ENCODE results near the gene SPOCD1. TPM values are rescaled to one million over a fixed set of nuclear protein-coding genes. Genes with fewer than 3 reads are reported as not detected.

The SPOCD1 gene
- total RNA-seq, 1 donor from 2014 or later: 0.08 TPM

GRCh38 chr1:31801458-31801857 lies 14.4 kb downstream of the SPOCD1 start:
- DNase-seq (ENCODE audit: low spot score): no peak

DNA sequence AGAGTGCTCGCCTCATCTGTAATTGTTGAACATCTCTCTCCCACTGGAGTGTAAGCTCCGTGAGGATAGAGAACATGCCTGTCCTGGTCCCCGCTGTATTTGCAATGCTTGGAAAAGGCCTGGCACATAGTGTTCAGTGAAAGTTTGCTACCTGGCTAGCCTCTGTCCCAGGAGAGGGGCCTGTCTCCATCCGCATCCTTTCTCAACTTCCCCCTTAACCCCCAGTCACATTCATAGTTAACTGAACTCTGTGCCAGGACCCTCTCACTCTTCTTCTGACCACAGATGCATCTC lies 15.2 kb downstream of the SPOCD1 start:
- no peak for ATAC-seq
- peak; percentile 29 for DNase-seq (ENCODE audit: low spot score)

More at GRCh38 chr1:31801458-31801857, 14.4 kb downstream of the SPOCD1 start:
- ATAC-seq: no peak

DNA sequence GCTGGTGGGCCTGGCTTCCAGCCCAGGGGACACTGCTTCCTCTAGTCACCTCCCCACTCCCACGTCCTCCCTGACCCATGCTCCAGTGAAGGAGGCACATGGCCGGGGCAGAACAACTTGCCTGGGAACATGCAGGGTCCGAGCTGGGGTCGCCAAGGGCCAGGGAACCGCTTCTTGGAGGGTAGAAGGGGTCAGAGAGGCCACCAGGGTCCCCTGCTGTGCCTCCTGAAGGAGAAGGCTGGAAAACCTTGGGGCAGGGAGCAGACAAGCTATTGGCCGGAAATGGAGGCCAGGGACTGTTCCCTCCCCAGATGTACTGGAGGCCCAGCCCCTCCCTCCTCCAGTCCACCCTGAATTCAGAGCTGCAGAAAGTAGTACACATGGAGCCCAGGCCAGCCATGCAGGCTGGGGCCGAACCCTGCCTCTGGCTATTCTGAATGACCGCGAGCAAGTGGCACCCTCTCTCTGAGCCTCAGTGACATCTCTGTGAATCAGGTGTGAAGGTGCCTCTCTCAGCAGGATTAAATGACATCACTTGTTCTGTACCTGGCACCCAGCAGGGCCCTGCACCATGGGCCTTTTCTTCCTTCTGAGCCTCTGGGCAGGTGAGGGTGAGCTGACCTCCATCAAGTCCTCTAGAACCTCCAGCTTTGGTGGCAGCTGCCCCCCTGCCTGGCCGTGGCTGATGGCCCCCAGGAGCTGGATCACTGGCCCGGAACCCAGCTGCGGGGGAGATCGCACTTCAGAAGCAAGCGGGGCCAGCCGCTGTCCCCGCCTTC lies 15.7 kb downstream of the SPOCD1 start:
- DNase-seq (ENCODE audit: low spot score): peak; percentile 40
- no peak for ATAC-seq

DNA sequence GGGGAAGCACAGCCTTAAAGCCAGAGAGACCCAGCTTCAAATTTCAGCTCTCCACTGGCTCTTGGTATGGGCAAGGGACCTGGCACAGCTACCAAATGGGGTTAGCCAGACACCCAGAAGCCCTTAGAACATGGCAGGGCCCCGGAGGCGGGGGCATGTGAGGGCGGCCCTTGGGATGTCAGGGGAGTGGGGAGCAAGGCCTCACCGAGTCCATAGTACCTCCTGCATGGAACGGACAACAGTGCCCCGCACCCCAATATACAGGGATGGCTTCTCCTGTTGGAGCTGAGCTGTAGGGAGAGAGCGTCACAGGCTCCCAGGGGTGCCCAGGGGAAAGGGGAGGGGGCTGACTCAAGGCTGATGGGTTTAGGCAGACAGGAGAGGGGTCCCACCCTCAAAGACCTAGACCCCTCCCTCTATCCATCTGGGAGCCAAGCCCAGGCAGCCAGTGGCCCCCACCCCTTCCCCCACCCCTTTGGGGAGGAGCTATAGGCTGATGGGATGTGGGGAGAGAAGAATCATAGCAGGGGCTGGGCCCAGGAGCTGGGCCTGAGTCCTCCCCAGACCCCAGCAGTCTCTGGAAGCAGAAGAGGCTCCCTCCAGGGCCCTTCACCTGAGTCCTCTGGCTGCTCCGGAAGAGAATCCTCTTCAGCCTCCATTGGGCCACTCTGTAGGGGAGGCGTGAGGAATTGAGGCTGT lies 16.5 kb downstream of the SPOCD1 start:
- DNase-seq (ENCODE audit: low spot score) (peak; percentile 42), ATAC-seq (no peak)

- peak; percentile 33 for DNase-seq (ENCODE audit: low spot score)
These were observed 17.2 kb downstream of the SPOCD1 start for GRCh38 chr1:31798433-31799195.

DNA sequence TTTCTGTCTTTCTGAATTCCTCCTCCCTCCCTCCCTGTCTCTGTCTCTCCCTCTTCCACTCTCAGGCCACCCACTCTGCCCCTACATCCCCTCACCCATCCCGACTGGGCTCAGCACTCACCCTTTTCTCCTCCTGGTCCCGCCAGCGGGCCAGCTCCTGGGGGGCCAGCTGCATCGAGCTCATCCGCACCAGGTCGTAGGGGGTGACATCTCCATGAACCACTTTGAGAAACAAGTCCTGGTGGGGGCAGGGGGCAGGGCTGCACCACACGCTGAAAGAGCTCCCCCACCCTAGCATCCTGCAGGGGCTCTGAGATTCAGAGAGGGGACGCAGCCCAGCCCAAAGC lies 17.8 kb downstream of the SPOCD1 start:
- no peak for ATAC-seq
- DNase-seq (ENCODE audit: low spot score): peak; percentile 33

More at GRCh38 chr1:31798433-31799195, 17.2 kb downstream of the SPOCD1 start:
- no peak for ATAC-seq

DNA sequence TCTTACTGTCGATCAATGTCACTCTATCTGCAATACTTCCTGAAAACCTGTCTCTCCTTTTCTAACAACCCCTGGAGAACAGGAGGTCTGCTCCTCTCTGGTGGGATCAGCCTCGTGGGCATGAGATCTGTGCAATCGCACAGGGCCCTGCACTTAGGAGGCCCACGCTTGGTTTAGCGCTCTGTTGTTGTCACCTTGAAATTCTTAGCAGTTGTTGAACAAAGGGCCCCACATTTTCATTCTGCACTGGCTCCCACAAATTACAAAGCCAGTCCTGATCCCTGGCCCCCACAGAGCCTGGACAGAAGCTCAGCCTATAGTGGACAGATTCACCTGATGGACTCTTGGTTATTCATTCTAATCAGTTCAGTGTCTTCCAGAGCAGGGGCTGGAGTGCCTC lies 18.6 kb downstream of the SPOCD1 start:
- DNase-seq (ENCODE audit: low spot score): peak; percentile 11

GRCh38 chr1:31796707-31797106 lies 19.1 kb downstream of the SPOCD1 start:
- ATAC-seq (no peak), DNase-seq (ENCODE audit: low spot score) (no peak)

More for the DNA sequence above, 18.6 kb downstream of the SPOCD1 start:
- no peak for ATAC-seq

DNA sequence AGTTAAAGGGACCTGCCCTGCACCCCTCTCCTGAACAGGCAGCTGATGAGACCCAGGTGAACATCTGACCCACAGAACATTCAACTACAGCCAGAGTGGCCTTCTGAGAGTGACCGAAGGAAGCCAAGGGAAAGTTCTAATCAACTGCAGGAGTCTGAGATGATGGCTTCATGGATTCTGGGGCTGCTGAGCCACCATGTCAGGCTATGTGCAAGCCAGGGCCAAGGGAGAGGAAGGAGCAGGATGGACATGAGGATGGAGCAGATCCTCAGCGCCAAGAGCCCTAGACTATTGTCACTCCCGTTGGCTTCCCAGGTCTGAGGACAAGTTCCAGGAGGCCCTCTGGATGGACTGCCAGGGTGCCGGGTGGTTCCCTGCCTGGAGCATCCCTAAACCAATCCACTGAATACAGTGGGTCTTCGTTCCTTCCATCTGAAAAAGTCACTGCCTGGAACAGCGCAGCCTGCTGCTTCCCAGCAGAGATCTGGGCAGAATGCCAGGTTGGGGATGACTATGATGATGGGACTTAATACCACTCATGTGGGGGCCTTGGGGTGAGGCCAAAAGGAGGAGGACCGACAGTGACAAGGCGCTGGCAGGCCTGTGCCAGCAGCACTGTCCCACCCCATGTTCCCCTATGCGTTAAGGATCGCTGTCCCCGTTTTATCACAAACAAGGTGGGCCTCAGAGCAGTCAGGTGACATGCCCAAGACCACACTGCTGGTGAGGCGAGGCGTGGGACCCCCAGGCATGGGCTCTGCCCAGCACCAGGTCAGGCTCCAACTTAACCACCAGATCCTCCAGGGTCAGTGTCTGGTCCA lies 19.8 kb downstream of the SPOCD1 start:
- DNase-seq (ENCODE audit: low spot score): peak; percentile 45
- no peak for ATAC-seq

DNA sequence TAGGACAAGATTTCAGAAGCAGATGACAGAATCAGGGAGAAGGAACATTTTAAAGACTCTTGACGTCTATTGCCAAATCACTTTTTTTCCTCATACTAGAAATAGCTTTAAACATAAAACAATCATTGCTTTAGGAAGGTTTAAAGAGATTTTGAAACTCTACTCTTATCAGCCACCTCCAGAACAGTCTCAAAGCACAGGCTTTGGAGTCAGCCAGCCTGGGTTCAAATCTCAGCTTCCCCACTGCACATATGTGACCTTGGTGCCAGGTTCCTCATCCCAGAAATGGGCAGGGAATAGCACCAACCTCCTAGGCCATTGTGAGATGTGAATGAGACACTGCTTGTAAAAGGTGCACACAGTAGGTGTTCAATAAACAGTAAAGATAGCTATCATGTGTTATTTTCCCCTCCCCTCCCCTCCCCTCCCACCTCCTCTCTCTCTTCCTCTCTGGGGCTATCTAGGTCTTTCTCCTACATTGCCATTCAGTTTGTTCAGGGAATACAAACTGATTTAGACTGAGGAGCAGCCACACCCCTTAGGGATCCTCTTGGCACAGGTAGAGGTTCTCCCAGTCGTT lies 20.6 kb downstream of the SPOCD1 start:
- DNase-seq (ENCODE audit: low spot score) (no peak), ATAC-seq (no peak)

- DNase-seq (ENCODE audit: low spot score) (no peak), ATAC-seq (no peak)
These were observed 22.1 kb downstream of the SPOCD1 start for GRCh38 chr1:31793586-31794285.

GRCh38 chr1:31793086-31793485 lies 22.7 kb downstream of the SPOCD1 start:
- no peak for ATAC-seq
- no peak for DNase-seq (ENCODE audit: low spot score)

- DNase-seq (ENCODE audit: low spot score): no peak
- ATAC-seq: no peak
These were observed 23.3 kb downstream of the SPOCD1 start for GRCh38 chr1:31792541-31792940.

DNA sequence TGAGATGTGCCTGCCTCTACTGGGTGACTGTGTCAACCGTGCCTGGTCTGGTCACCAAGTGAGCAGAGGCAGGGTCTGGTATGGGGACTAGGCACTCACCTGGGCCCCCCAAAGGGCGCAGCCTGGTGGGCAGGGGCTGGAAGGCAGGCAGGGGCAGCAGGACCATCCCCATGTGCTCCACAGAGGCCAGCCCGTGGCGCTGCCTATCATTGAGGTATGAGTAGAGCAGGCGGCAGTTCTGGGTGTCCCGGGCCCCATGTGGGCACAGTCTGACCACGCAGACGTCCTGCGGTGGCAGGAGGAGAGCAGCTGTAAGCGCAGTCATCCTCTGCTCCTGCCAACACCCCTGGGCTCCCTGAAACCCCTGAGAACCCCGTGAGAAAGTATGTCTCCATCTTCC lies 23.7 kb downstream of the SPOCD1 start:
- ATAC-seq (no peak), DNase-seq (ENCODE audit: low spot score) (no peak)

- no peak for DNase-seq (ENCODE audit: low spot score)
- no peak for ATAC-seq
These were observed 24.5 kb downstream of the SPOCD1 start for GRCh38 chr1:31791131-31791858.

- DNase-seq (ENCODE audit: low spot score): no peak
- no peak for ATAC-seq
These were observed 25.2 kb downstream of the SPOCD1 start for GRCh38 chr1:31790641-31791091.

DNA sequence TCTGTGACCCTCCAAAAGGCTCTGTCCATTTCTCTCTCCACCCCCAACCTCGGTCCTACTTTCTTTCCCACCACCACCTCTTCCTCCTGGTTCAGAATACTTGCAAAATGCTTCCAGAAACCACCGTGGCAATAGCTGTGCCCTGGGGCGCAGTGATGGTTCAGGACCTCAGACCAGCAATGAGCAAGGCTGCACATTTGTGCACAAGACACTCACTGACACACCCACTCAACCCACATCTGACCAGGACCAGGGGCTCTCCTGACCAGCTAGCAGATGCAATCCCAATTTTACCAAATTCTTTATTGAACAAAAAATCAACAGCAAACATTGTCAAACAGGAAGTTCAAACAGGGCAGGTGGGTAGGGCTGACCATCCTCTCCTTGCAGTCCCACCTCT lies 25.7 kb downstream of the SPOCD1 start:
- no peak for ATAC-seq
- no peak for DNase-seq (ENCODE audit: low spot score)

DNA sequence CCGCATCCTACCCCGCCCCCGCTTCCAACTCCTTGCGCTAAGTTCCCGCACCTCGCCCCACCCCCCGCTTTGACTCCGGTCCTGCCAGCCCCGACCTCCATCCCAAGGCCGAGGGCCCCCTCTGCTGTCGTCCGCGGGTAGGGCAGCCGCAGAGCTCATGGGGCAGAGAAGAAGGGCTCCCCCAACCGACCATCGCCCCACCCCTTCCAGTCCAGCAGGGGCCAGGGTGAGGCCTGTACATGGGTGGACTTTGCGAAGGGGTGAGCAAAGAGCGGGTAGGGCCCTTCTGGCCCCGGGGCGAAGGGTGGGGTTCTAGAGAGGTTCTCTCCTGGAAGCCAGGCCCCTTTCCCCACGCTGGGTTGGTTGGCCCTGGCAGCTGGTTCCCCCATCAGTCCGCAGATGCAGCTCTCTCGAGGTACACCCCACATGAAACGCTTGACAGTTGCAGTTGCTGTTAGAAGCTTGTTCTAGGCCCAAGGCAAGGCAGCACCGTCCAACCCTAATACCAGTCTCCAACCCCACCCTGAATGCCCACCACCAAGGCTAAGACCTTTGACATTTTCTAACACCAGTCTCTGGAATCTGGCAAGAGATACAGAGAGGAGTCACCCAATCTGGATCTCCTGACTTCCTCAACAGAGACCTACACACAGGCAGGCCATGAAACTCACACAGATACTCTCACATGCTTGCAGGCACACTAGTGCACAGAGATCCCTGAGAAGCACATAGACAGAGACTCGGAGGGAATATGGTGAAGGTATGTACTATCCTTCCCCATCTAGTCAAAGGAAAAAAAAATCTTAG lies 26.4 kb downstream of the SPOCD1 start:
- ATAC-seq: peak; percentile 96
- DNase-seq (ENCODE audit: low spot score): peak; percentile 91

Measured in left lobe of liver (tissue), 2 donors.